HUDEP-2 (cell line): ENCODE results near the gene RALGPS1.

Source experiments
- DNase-seq, 76 experiments: peaks; one replicate each; lab custom pipeline; 2025; ENCODE audit not compliant: unreplicated experiment in 76 of 76; lab: John Stamatoyannopoulos, UW

Gene RALGPS1

DNA sequence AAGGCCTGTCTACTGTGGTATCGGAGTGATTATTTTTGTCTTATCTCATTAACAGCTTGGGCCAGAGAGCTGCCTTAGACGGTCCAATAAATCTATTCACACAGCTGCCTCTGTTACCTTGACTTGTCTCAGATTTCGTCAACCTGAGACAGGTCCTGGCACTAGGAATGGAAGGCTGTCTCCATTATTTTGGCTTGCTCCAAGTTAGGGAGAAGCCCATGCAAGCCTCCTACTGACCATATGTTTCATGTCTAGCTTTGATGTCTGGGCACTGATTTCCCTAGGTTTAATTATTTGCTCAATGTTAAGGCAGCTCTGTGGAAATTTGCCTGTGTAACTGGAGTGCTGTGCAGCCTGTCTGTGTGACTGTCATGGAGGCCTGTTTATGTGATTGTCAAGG lies 12.4 kb upstream of the RALGPS1 start:
- DNase-seq = no peak

DNA sequence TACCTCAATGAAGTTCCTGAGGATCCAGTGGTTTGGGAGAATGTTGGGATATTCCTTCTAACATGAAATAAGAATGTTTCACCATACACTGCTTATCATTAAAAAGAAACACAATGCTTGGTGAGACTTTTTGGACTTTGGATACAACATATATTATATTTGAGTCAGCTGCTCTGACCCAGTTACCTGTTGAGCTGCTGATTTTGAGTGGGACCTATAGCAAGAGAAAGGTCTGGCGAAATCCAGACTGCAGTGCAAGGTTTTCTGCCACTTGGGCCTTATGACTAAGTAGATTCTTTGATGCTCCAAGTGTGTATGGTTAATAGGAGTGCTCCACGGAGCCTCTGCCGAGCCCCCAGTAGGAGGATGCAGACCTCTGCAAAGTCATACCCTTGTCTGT lies 10.0 kb upstream of the RALGPS1 start:
- no peak for DNase-seq

DNA sequence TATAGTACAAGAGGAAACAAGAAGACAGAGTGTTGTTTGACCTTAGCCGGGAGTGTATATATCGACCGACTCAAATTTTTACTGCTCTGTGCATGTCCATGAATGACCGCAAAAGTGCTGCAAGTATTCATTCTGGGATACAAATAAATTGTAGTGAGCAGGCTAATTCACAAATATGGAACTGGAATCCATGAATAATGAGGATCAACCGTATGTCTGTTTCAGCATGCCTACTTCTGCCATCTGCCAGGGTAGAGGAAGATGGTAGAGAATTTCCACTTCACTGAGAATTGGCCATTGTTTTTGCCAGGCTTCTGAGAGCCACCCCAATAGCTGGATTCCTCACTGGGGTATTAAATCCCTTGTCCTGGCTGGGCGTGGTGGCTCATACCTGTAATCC lies 8.5 kb upstream of the RALGPS1 start:
- DNase-seq = no peak

- DNase-seq = no peak
Observed at GRCh38 chr9:126907058-126907457, 7.5 kb upstream of the RALGPS1 start.

- no peak for DNase-seq
Observed at GRCh38 chr9:126915281-126915816, 767 bp downstream of the RALGPS1 start.

- no peak for DNase-seq
Observed at GRCh38 chr9:126915846-126916543, 1.4 kb downstream of the RALGPS1 start.

GRCh38 chr9:126916909-126917308 lies 2.3 kb downstream of the RALGPS1 start:
- peak in 7 of 76 experiments; percentile 1 to 29 (median 4) for DNase-seq

- DNase-seq = no peak
Observed at GRCh38 chr9:126919193-126919592, 4.6 kb downstream of the RALGPS1 start.

GRCh38 chr9:126925876-126926275 lies 11.3 kb downstream of the RALGPS1 start:
- DNase-seq = no peak

GRCh38 chr9:126926364-126926763 lies 11.8 kb downstream of the RALGPS1 start:
- DNase-seq = no peak

- no peak for DNase-seq
Observed at GRCh38 chr9:126927419-126927818, 12.8 kb downstream of the RALGPS1 start.

GRCh38 chr9:126932871-126933321 lies 18.3 kb downstream of the RALGPS1 start:
- DNase-seq = no peak

DNA sequence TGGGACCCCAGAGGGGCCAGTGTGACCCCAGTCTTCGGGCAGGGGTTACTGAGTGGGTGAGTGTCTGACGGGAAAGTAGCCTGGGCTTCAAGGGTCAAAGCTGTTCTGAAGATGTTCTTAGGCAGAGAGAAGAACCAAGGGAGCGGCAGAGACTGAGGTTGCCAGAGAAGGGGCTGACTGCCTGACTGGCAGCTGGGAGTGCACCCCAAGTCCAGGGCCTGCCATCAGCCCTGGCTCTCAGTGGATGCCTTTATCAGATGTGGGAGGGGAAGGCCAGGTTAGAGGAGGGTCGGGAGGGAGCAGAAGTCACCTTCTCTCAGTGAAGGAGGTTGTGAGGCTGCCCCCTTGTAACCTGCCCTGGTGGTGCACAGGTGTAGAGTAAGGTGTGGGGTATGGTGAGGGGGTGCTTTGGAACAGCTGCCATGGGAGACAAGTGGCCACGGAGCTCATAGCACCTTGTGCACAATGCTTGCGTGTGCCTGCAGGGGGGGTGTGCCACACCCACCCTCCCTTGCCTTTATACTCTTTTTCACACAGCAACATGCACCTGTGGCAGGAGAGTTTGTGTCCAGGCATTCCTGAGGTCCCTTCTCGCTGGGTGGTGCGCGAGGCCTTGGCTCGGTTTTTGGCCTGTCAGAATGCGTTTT lies 18.9 kb downstream of the RALGPS1 start:
- DNase-seq = no peak

DNA sequence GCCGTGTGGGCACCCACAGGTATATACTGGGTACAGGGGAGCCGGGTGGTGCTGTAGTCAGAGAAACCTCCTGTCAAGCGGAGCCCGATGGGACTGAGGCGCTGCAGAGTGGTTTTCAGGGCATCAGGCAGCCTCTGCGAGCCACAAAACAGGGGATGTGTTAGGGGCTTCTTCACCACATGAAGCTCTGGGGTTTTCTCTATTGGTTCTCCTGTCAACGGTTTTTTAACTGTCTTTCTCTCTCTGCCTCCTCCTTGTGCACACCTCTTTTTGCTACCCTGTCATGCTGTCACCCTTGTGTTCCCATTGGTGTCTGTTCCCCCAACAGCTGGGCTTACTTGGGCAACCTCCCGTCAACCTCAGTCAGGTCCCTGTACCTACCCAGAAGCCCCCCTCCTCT lies 19.9 kb downstream of the RALGPS1 start:
- DNase-seq = no peak

GRCh38 chr9:126935630-126936029 lies 21.0 kb downstream of the RALGPS1 start:
- no peak for DNase-seq

DNA sequence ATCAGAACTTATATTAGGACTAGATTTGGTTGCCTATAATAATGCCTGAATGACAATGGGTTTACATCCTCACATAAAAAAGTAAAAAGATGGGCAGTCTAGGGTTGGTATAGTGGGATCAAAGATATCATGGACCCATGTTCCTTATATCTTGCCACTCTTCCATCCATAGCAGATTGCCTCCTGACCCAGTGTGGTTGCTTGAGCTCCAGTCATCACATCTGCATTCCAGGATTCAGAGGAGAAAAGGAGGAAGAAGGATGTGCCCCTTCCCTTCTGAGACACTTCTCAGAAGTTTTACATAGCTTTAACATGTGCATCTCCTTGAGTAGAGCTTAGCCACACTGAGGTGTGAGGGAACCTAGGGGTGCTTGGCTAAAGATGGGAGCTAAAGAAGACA lies 22.9 kb downstream of the RALGPS1 start:
- DNase-seq = no peak

- DNase-seq = no peak
Observed at GRCh38 chr9:126938327-126938726, 23.7 kb downstream of the RALGPS1 start.

GRCh38 chr9:126939821-126940221 lies 25.2 kb downstream of the RALGPS1 start:
- no peak for DNase-seq

- no peak for DNase-seq
Observed at GRCh38 chr9:126942399-126942798, 27.8 kb downstream of the RALGPS1 start.

GRCh38 chr9:126945682-126946081 lies 31.1 kb downstream of the RALGPS1 start:
- DNase-seq = no peak

DNA sequence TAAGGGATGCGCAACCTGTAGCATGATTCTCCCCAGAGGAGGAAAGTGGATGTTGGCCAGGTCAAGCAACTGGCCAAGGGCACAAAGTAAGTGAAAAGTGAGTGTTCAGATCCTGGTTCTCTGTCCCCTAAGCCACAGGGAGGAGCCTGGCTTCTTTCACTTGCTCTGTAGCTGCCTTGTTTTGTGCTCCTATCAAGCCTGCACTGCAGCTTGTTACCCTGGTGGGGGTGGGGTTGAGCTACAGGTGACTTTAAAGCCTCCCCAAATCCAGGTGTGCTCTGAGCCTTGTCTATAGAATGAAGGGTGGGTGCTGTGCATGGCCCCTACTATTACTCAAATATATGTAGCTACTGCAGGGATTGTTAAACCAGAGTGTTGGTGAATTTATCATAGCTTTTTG lies 32.9 kb downstream of the RALGPS1 start:
- no peak for DNase-seq
